Adrenal gland (tissue), 12 donors: Measurements from ENCODE around the gene CD36. TPM values are rescaled to one million over a fixed set of nuclear protein-coding genes. Genes with fewer than 3 reads are reported as not detected.

Source experiments
- polyA plus RNA-seq, 3 donors: library from polyadenylated mRNA; stranded (reverse); fragments of 200-250 nt in 2 of 3; fragments of 350-450 nt in 1 of 3; fragmentation: Illumina TruSeq in 1 of 3; extraction: RNeasy Lipid Tissue Mini Kit (QIAGEN cat#74804) in 1 of 3; gene quantifications; one replicate each; pipeline ENCODE4 v1.2.3, GENCODE V29; 2013 to 2014
- small RNA-seq, 2 donors: library from RNA; depleted of rRNA; stranded (forward); fragments of <200 nt; gene quantifications; one replicate each; pipeline ENCODE3, GENCODE V24; 2016
- total RNA-seq, 9 donors: library from RNA; depleted of rRNA in 4 of 9; stranded (reverse); fragments of >200 nt in 4 of 9; fragments of 120-200 nt in 1 of 9; fragmentation: NEBNext Ultra II Directional in 1 of 9; extraction: Animal tissue kit (Norgen Biotek cat#: 25700) in 1 of 9; gene quantifications; one replicate each; pipeline versions ENCODE4 v1.1.0 to v1.2.4, GENCODE V29; 2013 to 2023
- donor health status: healthy with polysubstance abuse.
- donor health status: Bipolar disorder and iron deficiency.
- donor health status: DM: yes; HTN: yes; CAD: no.
- donor health status: DM: no; HTN: no; CAD: no.
- donor health status: DM: no; HTN: no; CAD: no.
- donor health status: DM: yes; HTN: yes; CAD: no.

The CD36 gene
- total and polyA plus RNA-seq, 12 donors, result 7.2 to 224 (median 32.2) TPM

Small RNA genes lying within 50 kb of the gene (small RNA-seq; reads per million reads assigned to genes)
- gene AC073850.1, result 0 reads per million in 2 donors

Other genes with a start within 250 kb of the CD36 start
- not detected for gene GNAT3, start 126.6 kb upstream of the CD36 start, total RNA-seq
- not detected for gene GNAT3, start 126.6 kb upstream of the CD36 start, polyA plus RNA-seq